ENCODE data around the gene FEN1.

FEN1 gene

DNA sequence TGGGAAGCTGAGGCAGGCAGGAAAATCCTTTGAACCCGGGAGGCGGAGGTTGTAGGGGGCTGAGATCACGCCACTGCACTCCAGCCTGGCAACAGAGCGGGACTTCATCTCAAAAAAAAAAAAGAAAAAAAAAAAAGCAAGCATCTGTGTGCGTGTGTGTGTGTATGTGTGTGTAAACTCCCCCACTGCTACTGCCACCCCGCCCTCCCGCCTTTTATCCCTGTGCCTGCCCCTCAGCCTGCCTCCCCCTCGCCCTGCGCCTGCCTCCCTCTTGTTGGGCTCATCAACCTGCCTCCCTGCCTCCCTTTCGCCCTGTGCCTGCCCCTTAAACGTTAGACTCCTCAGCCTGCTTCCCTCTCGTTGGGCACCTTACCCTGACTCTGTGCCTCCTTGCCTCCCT lies 18.3 kb upstream of the FEN1 start:
- Histone ChIP-seq H4K20me1 (no peaks in the 10 kb centered on the region), H3K4me1 (peaks cover 46% of the 10 kb centered on the region), H3K36me3 (no peaks in the 10 kb centered on the region), H3K9ac (no peak overlapping the region), H3K27me3 (no peaks in the 10 kb centered on the region), H3K4me2 (no peak overlapping the region), H3K4me3 (no peak overlapping the region), H3K9me3 (no peaks in the 10 kb centered on the region), H3K27ac (no peak overlapping the region)
- no peak for TF ChIP-seq Cebpa-rat (IDR thresholded peaks at IDR 0.05)

DNA sequence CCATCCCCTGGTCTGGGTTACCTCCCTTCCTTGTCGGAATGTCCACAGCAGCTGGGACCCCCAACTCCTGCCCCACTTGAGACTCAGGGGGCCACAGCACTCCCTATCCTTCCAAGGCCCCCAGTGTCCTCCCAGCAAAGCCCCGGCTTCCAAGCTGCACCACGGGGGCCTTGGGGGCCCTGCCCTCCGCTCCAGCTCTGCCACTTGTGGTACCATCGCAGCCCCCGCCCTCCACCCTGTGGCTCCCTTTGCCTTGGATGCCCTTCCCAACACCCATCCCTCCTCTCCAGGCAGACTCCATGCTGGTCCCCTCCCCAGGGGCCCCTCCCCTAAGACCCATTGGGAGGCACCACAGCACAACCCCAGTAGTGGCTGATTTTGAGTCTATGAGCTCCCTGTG lies 17.6 kb upstream of the FEN1 start:
- Histone ChIP-seq H4K20me1 (no peaks in the 10 kb centered on the region), H3K9me3 (no peaks in the 10 kb centered on the region), H3K4me2 (no peak overlapping the region), H3K27ac (no peak overlapping the region), H3K27me3 (no peaks in the 10 kb centered on the region), H3K9ac (no peak overlapping the region), H3K36me3 (no peaks in the 10 kb centered on the region), H3K4me3 (no peak overlapping the region), H3K4me1 (peaks cover 50% of the 10 kb centered on the region)
- TF ChIP-seq Cebpa-rat (IDR thresholded peaks at IDR 0.05), result no peak

DNA sequence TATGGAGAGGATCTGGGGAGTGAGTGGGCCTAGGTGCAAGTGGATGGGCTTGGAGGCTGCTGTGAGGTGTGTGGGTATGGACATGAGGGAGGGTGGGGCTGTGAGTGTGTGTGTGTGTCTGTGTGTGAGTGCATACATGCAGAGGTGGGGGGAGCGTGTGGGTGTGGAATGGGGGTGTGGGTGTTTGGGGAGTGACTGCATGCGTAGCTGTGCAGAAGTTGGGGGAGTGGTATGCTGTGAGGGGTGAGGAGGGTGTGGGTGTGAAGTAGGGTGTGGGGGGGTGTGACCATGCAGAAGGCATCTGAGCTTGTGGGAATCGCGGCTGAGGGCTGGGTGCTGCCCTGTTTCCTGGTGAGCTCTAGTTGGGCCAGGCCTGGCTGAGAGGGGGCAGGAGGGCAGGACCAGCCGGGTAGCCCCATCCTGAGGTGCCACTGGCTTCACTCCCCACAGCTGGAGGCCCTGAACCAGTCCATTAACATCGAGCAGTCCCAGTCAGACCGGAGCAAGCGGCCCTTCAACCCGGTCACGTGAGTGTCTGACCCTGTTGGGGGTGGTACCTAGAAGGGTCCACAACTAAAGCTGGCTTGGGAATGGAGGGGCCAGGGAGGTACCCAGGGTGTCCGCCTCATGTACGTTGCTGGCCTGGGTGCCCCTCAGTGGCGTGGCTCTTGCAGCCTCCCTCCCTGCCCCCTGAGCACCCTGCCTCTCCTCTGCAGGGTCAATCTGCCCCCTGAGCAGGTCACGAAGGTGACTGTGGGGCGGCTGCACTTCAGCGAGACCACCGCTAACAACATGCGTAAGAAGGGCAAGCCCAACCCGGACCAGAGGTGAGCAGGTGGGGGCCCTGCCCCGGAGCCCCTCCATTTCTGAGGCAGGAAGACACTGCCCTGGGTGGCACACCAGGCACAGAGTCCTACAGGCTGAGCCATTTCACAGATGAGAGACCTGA lies 16.8 kb upstream of the FEN1 start:
- no peak overlapping the region for H3K9ac ChIP-seq
- peak overlapping the region; percentile 86 for H3K4me2 ChIP-seq
- no peak overlapping the region for H3K27ac ChIP-seq
- no peak for TF ChIP-seq Cebpa-rat (IDR thresholded peaks at IDR 0.05)
- no peaks in the 10 kb centered on the region for H4K20me1 ChIP-seq
- H3K27me3 ChIP-seq, result no peaks in the 10 kb centered on the region
- no peaks in the 10 kb centered on the region for H3K9me3 ChIP-seq
- H3K36me3 ChIP-seq, result no peaks in the 10 kb centered on the region
- H3K4me3 ChIP-seq, result no peak overlapping the region
- peaks cover 50% of the 10 kb centered on the region for H3K4me1 ChIP-seq

DNA sequence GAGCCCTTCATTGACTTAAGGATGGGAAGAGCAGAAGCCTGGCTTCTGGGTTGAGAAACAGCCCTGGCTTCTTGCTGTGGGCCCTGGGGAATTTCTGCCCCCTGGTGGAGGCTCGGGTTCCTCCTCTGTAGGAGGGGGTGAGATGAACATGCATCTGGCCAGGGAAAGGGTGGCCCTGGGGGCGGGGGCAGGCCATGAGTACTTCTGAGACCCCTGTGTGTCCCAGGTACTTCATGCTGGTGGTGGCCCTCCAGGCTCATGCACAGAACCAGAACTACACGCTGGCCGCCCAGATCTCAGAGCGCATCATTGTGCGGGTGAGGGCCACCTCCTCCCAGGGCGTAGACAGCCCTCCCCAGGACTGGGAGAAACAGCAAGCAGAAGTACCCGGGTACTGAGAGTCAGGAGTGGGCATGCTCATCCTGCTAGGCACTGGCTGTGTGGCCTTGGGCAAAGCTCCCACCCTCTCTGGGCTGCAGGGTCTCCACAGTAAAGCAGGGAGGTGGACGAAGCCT lies 16.1 kb upstream of the FEN1 start:
- Histone ChIP-seq H3K4me2 (peak overlapping the region; percentile 86), H3K27me3 (no peaks in the 10 kb centered on the region), H3K4me1 (peaks cover 50% of the 10 kb centered on the region), H3K4me3 (no peak overlapping the region), H3K36me3 (no peaks in the 10 kb centered on the region), H3K9ac (no peak overlapping the region), H4K20me1 (no peaks in the 10 kb centered on the region), H3K27ac (no peak overlapping the region), H3K9me3 (no peaks in the 10 kb centered on the region)
- no peak for TF ChIP-seq Cebpa-rat (IDR thresholded peaks at IDR 0.05)

DNA sequence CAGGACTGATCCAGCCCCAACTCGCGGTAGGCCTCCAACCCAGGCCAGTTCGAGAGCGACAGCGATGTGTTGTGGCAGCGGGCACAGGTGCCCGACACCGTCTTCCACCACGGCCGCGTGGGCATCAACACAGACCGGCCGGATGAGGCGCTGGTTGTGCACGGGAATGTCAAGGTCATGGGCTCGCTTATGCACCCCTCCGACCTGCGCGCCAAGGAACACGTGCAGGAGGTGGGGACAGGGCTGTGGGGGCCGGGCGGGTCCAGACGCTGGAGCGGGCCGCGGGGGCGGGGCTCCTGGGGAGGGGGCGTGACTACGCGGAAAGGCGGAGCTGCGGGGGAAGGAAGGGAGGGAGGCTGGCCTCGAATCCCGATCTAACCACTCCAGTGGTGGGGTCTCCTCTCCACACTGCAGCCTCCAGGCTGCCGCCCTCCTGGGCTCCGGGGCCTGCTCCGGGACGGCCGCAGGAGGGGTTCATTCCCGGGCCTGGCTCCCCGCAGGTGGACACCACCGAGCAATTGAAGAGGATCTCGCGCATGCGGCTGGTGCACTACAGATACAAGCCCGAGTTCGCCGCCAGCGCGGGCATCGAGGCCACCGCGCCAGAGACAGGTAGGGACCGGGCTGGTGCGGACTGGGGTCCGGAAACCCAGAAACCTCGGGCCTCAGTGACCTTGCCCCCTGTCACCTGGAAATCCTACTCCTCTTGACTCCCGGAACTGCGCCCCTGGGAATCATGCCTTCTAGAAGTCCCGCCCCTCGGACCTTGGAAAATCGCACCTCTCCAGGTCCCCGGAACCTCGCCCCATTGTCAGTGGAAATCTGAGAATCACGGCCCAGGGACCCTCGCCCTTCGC lies 15.2 kb upstream of the FEN1 start:
- no peak overlapping the region for H3K27ac ChIP-seq
- no peaks in the 10 kb centered on the region; the same call in 1 of the 2 replicates for H3K36me3 ChIP-seq
- no peaks in the 10 kb centered on the region for H3K27me3 ChIP-seq
- H3K9ac ChIP-seq, result no peak overlapping the region
- no peak for TF ChIP-seq Cebpa-rat (IDR thresholded peaks at IDR 0.05)
- peak overlapping the region; percentile 56 for H3K4me3 ChIP-seq
- no peaks in the 10 kb centered on the region for H4K20me1 ChIP-seq
- no peaks in the 10 kb centered on the region for H3K9me3 ChIP-seq
- peak overlapping the region; percentile 86 for H3K4me2 ChIP-seq
- peaks cover 47% of the 10 kb centered on the region for H3K4me1 ChIP-seq

DNA sequence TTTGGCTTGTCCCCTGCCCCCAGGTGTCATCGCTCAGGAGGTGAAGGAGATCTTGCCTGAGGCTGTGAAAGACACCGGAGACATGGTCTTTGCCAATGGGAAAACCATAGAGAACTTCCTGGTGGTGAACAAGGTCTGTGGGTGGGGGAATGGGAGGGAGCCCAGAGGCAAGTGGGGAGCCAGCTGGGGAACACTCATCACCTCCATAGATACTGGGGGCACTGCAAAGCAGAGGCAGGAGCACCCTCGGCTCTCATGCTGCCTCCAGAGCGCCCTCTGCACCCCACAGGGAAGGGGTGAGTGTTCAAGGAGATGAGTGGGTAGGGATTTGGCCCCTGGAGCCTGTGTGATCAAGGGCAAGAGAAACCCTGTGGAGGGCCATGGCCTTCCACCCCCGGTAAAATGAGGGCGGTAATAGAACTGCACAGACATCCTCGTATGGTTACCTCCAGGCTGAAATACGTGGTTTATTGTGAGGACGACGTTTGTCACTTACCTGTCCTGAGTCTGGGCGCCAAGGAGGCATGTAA lies 14.3 kb upstream of the FEN1 start:
- H4K20me1 ChIP-seq, result no peaks in the 10 kb centered on the region
- H3K9ac ChIP-seq, result no peak overlapping the region
- H3K4me3 ChIP-seq, result no peak overlapping the region
- H3K36me3 ChIP-seq, result peaks cover 6% of the 10 kb centered on the region; the same call in 1 of the 2 replicates
- H3K4me2 ChIP-seq, result peak overlapping the region; percentile 86
- no peak overlapping the region for H3K27ac ChIP-seq
- peaks cover 43% of the 10 kb centered on the region for H3K4me1 ChIP-seq
- H3K27me3 ChIP-seq, result no peaks in the 10 kb centered on the region
- no peak for TF ChIP-seq Cebpa-rat (IDR thresholded peaks at IDR 0.05)
- H3K9me3 ChIP-seq, result no peaks in the 10 kb centered on the region

DNA sequence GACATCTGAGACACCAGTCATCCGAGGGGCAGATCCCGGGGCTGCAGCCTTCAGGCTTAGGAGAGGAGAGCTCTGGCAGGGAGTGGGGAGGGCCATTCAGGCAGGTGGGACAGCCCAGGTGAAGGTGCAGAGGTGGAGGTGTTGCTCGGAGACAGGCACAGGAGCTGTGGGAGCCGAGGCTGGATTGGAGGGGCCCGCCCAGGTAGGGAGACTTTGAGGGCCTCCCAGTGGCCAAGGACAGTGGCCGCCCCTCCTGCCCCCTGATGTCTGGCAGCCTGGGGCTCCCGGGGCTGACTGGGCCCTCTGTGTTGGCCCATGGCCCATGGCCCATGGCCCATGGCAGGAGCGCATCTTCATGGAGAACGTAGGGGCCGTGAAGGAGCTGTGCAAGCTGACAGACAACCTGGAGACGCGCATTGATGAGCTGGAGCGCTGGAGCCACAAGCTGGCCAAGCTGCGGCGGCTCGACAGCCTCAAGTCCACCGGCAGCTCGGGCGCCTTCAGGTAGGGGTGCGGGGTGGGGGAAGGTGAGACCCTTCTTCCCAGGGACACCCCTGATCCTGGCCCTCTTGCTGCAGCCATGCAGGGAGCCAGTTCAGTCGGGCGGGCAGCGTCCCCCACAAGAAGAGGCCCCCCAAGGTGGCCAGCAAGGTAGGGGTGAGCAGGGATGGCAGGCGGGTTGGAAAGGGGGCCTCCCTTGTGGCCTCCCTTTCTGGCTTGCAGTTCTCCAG lies 13.6 kb upstream of the FEN1 start:
- Histone ChIP-seq H4K20me1 (no peaks in the 10 kb centered on the region), H3K27me3 (no peaks in the 10 kb centered on the region), H3K9ac (no peak overlapping the region), H3K27ac (no peak overlapping the region), H3K4me1 (peaks cover 42% of the 10 kb centered on the region), H3K4me2 (no peak overlapping the region; the same call in 1 of the 2 replicates), H3K36me3 (peaks cover 12% of the 10 kb centered on the region), H3K4me3 (no peak overlapping the region), H3K9me3 (no peaks in the 10 kb centered on the region)
- TF ChIP-seq Cebpa-rat (IDR thresholded peaks at IDR 0.05), result no peak

DNA sequence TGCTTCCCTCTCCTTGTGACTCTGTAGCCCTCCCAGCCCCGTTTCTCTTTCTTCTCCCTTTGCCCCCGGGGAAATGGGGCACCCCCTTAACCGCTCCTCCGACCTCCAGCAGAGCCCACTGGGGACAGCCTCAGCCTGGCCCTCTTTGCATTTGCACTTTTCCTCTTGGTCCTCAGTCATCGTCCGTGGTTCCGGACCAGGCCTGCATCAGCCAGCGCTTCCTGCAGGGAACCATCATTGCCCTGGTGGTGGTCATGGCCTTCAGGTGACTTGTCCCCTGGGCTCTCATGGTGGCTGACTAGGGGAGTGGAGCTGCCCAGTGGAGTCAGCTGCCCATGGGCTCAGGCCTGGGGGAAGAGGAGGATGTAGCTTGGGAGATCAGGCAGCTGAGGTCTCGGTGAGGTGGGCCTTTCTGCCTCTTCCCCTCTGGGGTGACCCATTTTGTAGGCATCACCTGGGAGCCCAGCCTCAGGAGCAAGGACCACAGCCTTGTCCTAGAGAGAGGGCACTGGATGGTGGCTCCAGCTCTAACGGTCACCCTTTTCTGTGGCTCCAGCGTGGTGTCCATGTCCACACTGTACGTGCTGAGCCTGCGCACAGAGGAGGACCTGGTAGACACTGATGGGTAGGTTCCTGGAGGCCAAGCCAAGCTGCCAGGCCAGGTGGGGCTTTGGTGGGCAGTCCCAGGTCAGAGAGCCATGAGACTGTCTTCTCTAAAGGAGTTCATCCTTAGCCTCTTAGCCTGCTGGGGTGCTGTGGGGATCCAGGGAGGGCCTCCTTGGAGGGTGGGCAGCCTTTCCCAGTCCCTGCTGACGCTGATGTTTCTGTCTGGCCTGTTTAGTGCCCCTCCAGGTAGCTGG lies 12.8 kb upstream of the FEN1 start:
- Histone ChIP-seq H3K36me3 (peaks cover 21% of the 10 kb centered on the region), H3K4me2 (no peak overlapping the region; the same call in 1 of the 2 replicates), H3K4me3 (no peak overlapping the region), H4K20me1 (0 out of 2 replicates have a peak, but pooled peaks cover under 1% of the 10 kb centered on the region), H3K9ac (0 out of 2 replicates have a peak overlapping the region, but pooled peaks have one; percentile 10), H3K27ac (no peak overlapping the region), H3K4me1 (peaks cover 34% of the 10 kb centered on the region), H3K9me3 (no peaks in the 10 kb centered on the region), H3K27me3 (no peaks in the 10 kb centered on the region)
- TF ChIP-seq Cebpa-rat (IDR thresholded peaks at IDR 0.05), result no peak
